ENCODE results near the gene GALNT17.

The GALNT17 gene

GRCh38 chr7:71155236-71155635, 23.3 kb downstream of the GALNT17 start:
- TF ChIP-seq TAF1 (IDR thresholded peaks at IDR 0.05; ENCODE audit: borderline replicate concordance, insufficient read depth, low read length) (no peak), REST (IDR thresholded peaks at IDR 0.05; ENCODE audit: insufficient read depth in 1 of 2, low read depth in 2 of 2, low read length in 2 of 2) (no peak), POLR2AphosphoS5 (IDR thresholded peaks at IDR 0.05; ENCODE audit: low read depth, low read length) (no peak), FOXP2 (optimal IDR thresholded peaks at IDR 0.05; ENCODE audit: borderline replicate concordance, extremely low read depth, extremely low read length, insufficient read depth) (no peak), SIN3A (IDR thresholded peaks at IDR 0.05; ENCODE audit: borderline replicate concordance, insufficient read depth, low read length) (no peak)

GRCh38 chr7:71157757-71158156, 25.8 kb downstream of the GALNT17 start:
- no peak for TF ChIP-seq SIN3A (IDR thresholded peaks at IDR 0.05; ENCODE audit: borderline replicate concordance, insufficient read depth, low read length)
- TF ChIP-seq TAF1 (IDR thresholded peaks at IDR 0.05; ENCODE audit: borderline replicate concordance, insufficient read depth, low read length): no peak
- no peak for TF ChIP-seq POLR2AphosphoS5 (IDR thresholded peaks at IDR 0.05; ENCODE audit: low read depth, low read length)
- no peak for TF ChIP-seq REST (IDR thresholded peaks at IDR 0.05; ENCODE audit: insufficient read depth in 1 of 2, low read depth in 2 of 2, low read length in 2 of 2)
- no peak for TF ChIP-seq FOXP2 (optimal IDR thresholded peaks at IDR 0.05; ENCODE audit: borderline replicate concordance, extremely low read depth, extremely low read length, insufficient read depth)

- TF ChIP-seq TAF1 (IDR thresholded peaks at IDR 0.05; ENCODE audit: borderline replicate concordance, insufficient read depth, low read length): no peak
- TF ChIP-seq SIN3A (IDR thresholded peaks at IDR 0.05; ENCODE audit: borderline replicate concordance, insufficient read depth, low read length): no peak
- no peak for TF ChIP-seq POLR2AphosphoS5 (IDR thresholded peaks at IDR 0.05; ENCODE audit: low read depth, low read length)
- no peak for TF ChIP-seq REST (IDR thresholded peaks at IDR 0.05; ENCODE audit: insufficient read depth in 1 of 2, low read depth in 2 of 2, low read length in 2 of 2)
- no peak for TF ChIP-seq FOXP2 (optimal IDR thresholded peaks at IDR 0.05; ENCODE audit: borderline replicate concordance, extremely low read depth, extremely low read length, insufficient read depth)
These were observed 33.8 kb downstream of the GALNT17 start for GRCh38 chr7:71165708-71166107.

- no peak for TF ChIP-seq REST (IDR thresholded peaks at IDR 0.05; ENCODE audit: insufficient read depth in 1 of 2, low read depth in 2 of 2, low read length in 2 of 2)
These were observed 39.5 kb downstream of the GALNT17 start for GRCh38 chr7:71171476-71171875.

- TF ChIP-seq POLR2AphosphoS5 (IDR thresholded peaks at IDR 0.05; ENCODE audit: low read depth, low read length) (no peak), SIN3A (IDR thresholded peaks at IDR 0.05; ENCODE audit: borderline replicate concordance, insufficient read depth, low read length) (no peak), TAF1 (IDR thresholded peaks at IDR 0.05; ENCODE audit: borderline replicate concordance, insufficient read depth, low read length) (no peak), FOXP2 (optimal IDR thresholded peaks at IDR 0.05; ENCODE audit: borderline replicate concordance, extremely low read depth, extremely low read length, insufficient read depth) (no peak)
These were observed 42.0 kb downstream of the GALNT17 start for GRCh38 chr7:71173955-71174354.
